ENCODE measurements around the gene DUSP7.

Gene DUSP7

GRCh38 chr3:52025453-52025852 is 30.9 kb downstream of the DUSP7 start:
- no peak for DNase-seq (ENCODE audit: low spot score)
- TF ChIP-seq CTCF (IDR thresholded peaks at IDR 0.05; ENCODE audit: borderline replicate concordance, control extremely low read depth, extremely low read depth, insufficient read depth, missing control alignments): no peak

GRCh38 chr3:52024765-52025452 is 31.5 kb downstream of the DUSP7 start:
- DNase-seq (ENCODE audit: low spot score): no peak
- no peak for TF ChIP-seq CTCF (IDR thresholded peaks at IDR 0.05; ENCODE audit: borderline replicate concordance, control extremely low read depth, extremely low read depth, insufficient read depth, missing control alignments)

More at GRCh38 chr3:52025453-52025852, 30.9 kb downstream of the DUSP7 start:
- in situ Hi-C loops (cut with MboI; ENCODE audit: low sequenced_read_pairs, unreplicated experiment): no loop called here

GRCh38 chr3:52023860-52024764 is 32.3 kb downstream of the DUSP7 start:
- no peak for TF ChIP-seq CTCF (IDR thresholded peaks at IDR 0.05; ENCODE audit: borderline replicate concordance, control extremely low read depth, extremely low read depth, insufficient read depth, missing control alignments)
- peak; percentile 77 for DNase-seq (ENCODE audit: low spot score)
- in situ Hi-C loops (cut with MboI; ENCODE audit: low sequenced_read_pairs, unreplicated experiment): no loop called here

More at GRCh38 chr3:52024765-52025452, 31.5 kb downstream of the DUSP7 start:
- in situ Hi-C loops (cut with MboI; ENCODE audit: low sequenced_read_pairs, unreplicated experiment): no loop called here

GRCh38 chr3:52023101-52023770 is 33.1 kb downstream of the DUSP7 start:
- DNase-seq (ENCODE audit: low spot score): no peak
- in situ Hi-C loops (cut with MboI; ENCODE audit: low sequenced_read_pairs, unreplicated experiment): no loop called here
- TF ChIP-seq CTCF (IDR thresholded peaks at IDR 0.05; ENCODE audit: borderline replicate concordance, control extremely low read depth, extremely low read depth, insufficient read depth, missing control alignments): no peak

- TF ChIP-seq CTCF (IDR thresholded peaks at IDR 0.05; ENCODE audit: borderline replicate concordance, control extremely low read depth, extremely low read depth, insufficient read depth, missing control alignments): no peak
- no peak for DNase-seq (ENCODE audit: low spot score)
- in situ Hi-C loops (cut with MboI; ENCODE audit: low sequenced_read_pairs, unreplicated experiment): no loop called here
Observed at GRCh38 chr3:52022323-52023100, 33.9 kb downstream of the DUSP7 start.

Data from GM13976 (cell line).